H1 (cell line): ENCODE measurements around the gene ZFP1. TPM values are rescaled to one million over a fixed set of nuclear protein-coding genes. Genes with fewer than 3 reads are reported as not detected.

Experiments used
- ATF2 ChIP-seq: IDR thresholded peaks from 2 replicates; pipeline ENCODE4 v1.6.1; 2012; ENCODE audit warnings: low read length, inconsistent platforms
- BACH1 ChIP-seq: IDR thresholded peaks from 2 replicates; pipeline ENCODE4 v1.6.1; 2012; ENCODE audit warnings: low read length, improper control_type of control experiment
- BRCA1 ChIP-seq: IDR thresholded peaks from 2 replicates; pipeline ENCODE4 v1.6.1; 2012; ENCODE audit warnings: low read depth, low read length, improper control_type of control experiment
- JUN ChIP-seq: IDR thresholded peaks from 2 replicates; pipeline ENCODE4 v1.6.1; 2011; ENCODE audit warnings: low read depth, mild to moderate bottlenecking, improper control_type of control experiment, low read length
- JUND ChIP-seq: IDR thresholded peaks from 2 replicates; pipeline ENCODE4 v1.6.1; 2011; ENCODE audit warnings: mild to moderate bottlenecking, improper control_type of control experiment, low read length
- MAFK ChIP-seq: IDR thresholded peaks from 2 replicates; pipeline ENCODE4 v1.6.1; 2012; ENCODE audit warnings: low read depth, mild to moderate bottlenecking, improper control_type of control experiment, low read length
- TCF12 ChIP-seq: IDR thresholded peaks from 2 replicates; pipeline ENCODE4 v1.6.1; 2011; ENCODE audit warnings: low read depth, mild to moderate bottlenecking, low read length
- ZNF274 ChIP-seq: IDR thresholded peaks from 2 replicates; pipeline ENCODE4 v1.7.0; 2012; ENCODE audit warnings: low read length, borderline replicate concordance; ENCODE audit errors: extremely low read depth
- polyA plus RNA-seq, 7 experiments: library from polyadenylated mRNA; depleted of rRNA in 3 of 7; stranded (reverse) in 5 of 7; unstranded in 2 of 7; fragments of >200 nt in 5 of 7; fragments of 200-250 nt in 2 of 7; gene quantifications; 1 replicate in 5 of 7; 2 replicates in 1 of 7; 4 replicates in 1 of 7; pipeline versions ENCODE4 v1.2.1 to v1.2.3, GENCODE V29; 2011 to 2013; ENCODE audit warnings: missing spikeins in 2 of 7, mixed read lengths in 2 of 7
- total RNA-seq: library from RNA; stranded (reverse); fragmentation: NEBNext Ultra II Directional; extraction: Animal tissue kit (Norgen Biotek cat#: 25700); gene quantifications from 2 replicates; pipeline ENCODE4 v1.2.1, GENCODE V29; 2021

ZFP1 gene
- total and polyA plus RNA-seq, 2 of the 8 experiments (the other 6 are each of a cell fraction or from before 2014, with no cell fraction given), result 4.0 to 11.2 TPM

- TF ChIP-seq ATF2, result no peak
- no peak for TF ChIP-seq BACH1
- no peak for TF ChIP-seq TCF12
- no peak for TF ChIP-seq MAFK
- no peak for TF ChIP-seq BRCA1
- TF ChIP-seq JUND, result no peak
- TF ChIP-seq JUN, result no peak
- no peak for TF ChIP-seq ZNF274
Observed at GRCh38 chr16:75151798-75152197, 3.5 kb downstream of the ZFP1 start (continued).
